Liver (tissue), 9 donors: ENCODE measurements around the gene MANBA. TPM values are rescaled to one million over a fixed set of nuclear protein-coding genes. Genes with fewer than 3 reads are reported as not detected.

Experiments
- DNase-seq: peaks from one replicate; pipeline ENCODE4 v3.0.0-alpha.2; 2017; ENCODE audit warnings: low spot score
- H3K27ac ChIP-seq, 2 donors: one replicate each; pipeline ENCODE4 v1.7.0; 2013; ENCODE audit warnings: inconsistent platforms in 2 of 2, low read length in 2 of 2, control low read depth in 1 of 2, low read depth in 1 of 2, mild to moderate bottlenecking in 1 of 2
- H3K27me3 ChIP-seq, 4 donors: one replicate each; pipeline versions ENCODE4 v1.6.1 to v1.7.0; 2013; ENCODE audit warnings: low read length in 3 of 4, inconsistent platforms in 1 of 4, mild to moderate bottlenecking in 1 of 4, moderate library complexity in 1 of 4; ENCODE audit not compliant: control insufficient read depth in 4 of 4, insufficient read depth in 4 of 4
- H3K36me3 ChIP-seq, 4 donors: one replicate each; pipeline versions ENCODE4 v1.6.1 to v1.7.0; 2013; ENCODE audit warnings: low read length in 3 of 4, mild to moderate bottlenecking in 3 of 4, low read depth in 1 of 4, moderate library complexity in 1 of 4; ENCODE audit not compliant: control insufficient read depth in 4 of 4, insufficient read depth in 3 of 4
- H3K4me1 ChIP-seq, 4 donors: one replicate each; pipeline versions ENCODE4 v1.6.1 to v1.7.0; 2013; ENCODE audit warnings: low read length in 3 of 4, mild to moderate bottlenecking in 3 of 4, moderate library complexity in 1 of 4; ENCODE audit not compliant: control insufficient read depth in 4 of 4, insufficient read depth in 4 of 4
- H3K4me3 ChIP-seq, 3 donors: one replicate each; pipeline versions ENCODE4 v1.6.1 to v1.7.0; 2013; ENCODE audit warnings: low read length in 3 of 3, control low read depth in 1 of 3, low read depth in 1 of 3, mild to moderate bottlenecking in 1 of 3
- H3K9ac ChIP-seq, 2 donors: one replicate each; pipeline ENCODE4 v1.7.0; 2013; ENCODE audit warnings: low read length in 2 of 2, mild to moderate bottlenecking in 2 of 2, moderate library complexity in 2 of 2, control low read depth in 1 of 2, low read depth in 1 of 2
- H3K9me3 ChIP-seq, 4 donors: one replicate each; pipeline versions ENCODE4 v1.6.1 to v1.7.0; 2013; ENCODE audit warnings: low read length in 3 of 4; ENCODE audit not compliant: control insufficient read depth in 4 of 4
- EGR1 ChIP-seq, 2 donors: IDR thresholded peaks; 2 replicates each; pipeline ENCODE4 v1.6.1; 2016 to 2018; ENCODE audit warnings: antibody characterized with exemption in 2 of 2, low read depth in 2 of 2
- FOXA1 ChIP-seq: IDR thresholded peaks from 2 replicates; pipeline ENCODE4 v1.6.1; 2016; ENCODE audit warnings: antibody characterized with exemption
- FOXA2 ChIP-seq: IDR thresholded peaks from 2 replicates; pipeline ENCODE4 v1.6.1; 2016; ENCODE audit warnings: antibody characterized with exemption
- GABPA ChIP-seq, 2 donors: IDR thresholded peaks in 1 of 2; conservative IDR thresholded peaks in 1 of 2; 2 replicates each; pipeline ENCODE4 v1.6.1; 2016; ENCODE audit warnings: antibody characterized with exemption in 2 of 2, mild to moderate bottlenecking in 1 of 2, moderate library complexity in 1 of 2
- HNF4A ChIP-seq, 2 donors: conservative IDR thresholded peaks; 2 replicates each; pipeline ENCODE4 v1.6.1; 2016; ENCODE audit warnings: antibody characterized with exemption in 2 of 2, mild to moderate bottlenecking in 2 of 2
- HNF4G ChIP-seq: IDR thresholded peaks from 2 replicates; pipeline ENCODE4 v1.6.1; 2016; ENCODE audit warnings: antibody characterized with exemption
- JUND ChIP-seq, 2 donors: IDR thresholded peaks; 2 replicates each; pipeline ENCODE4 v1.6.1; 2016; ENCODE audit warnings: antibody characterized with exemption in 2 of 2
- NR2F2 ChIP-seq: IDR thresholded peaks from 2 replicates; pipeline ENCODE4 v1.6.1; 2016; ENCODE audit warnings: antibody characterized with exemption
- RAD21 ChIP-seq, 2 donors: IDR thresholded peaks; 2 replicates each; pipeline ENCODE4 v1.6.1; 2016; ENCODE audit warnings: antibody characterized with exemption in 2 of 2, mild to moderate bottlenecking in 2 of 2
- RXRA ChIP-seq, 2 donors: IDR thresholded peaks; 2 replicates each; pipeline ENCODE4 v1.6.1; 2017 to 2018; ENCODE audit warnings: antibody characterized with exemption in 2 of 2, mild to moderate bottlenecking in 1 of 2
- SP1 ChIP-seq: IDR thresholded peaks from 2 replicates; pipeline ENCODE4 v1.6.1; 2018; ENCODE audit warnings: antibody characterized with exemption, mild to moderate bottlenecking
- TAF1 ChIP-seq: conservative IDR thresholded peaks from 2 replicates; pipeline ENCODE4 v1.6.1; 2016; ENCODE audit warnings: antibody characterized with exemption, mild to moderate bottlenecking
- YY1 ChIP-seq: IDR thresholded peaks from 2 replicates; pipeline ENCODE4 v1.6.1; 2016; ENCODE audit warnings: antibody characterized with exemption, mild to moderate bottlenecking
- WGBS: extraction: QIAGEN DNeasy Blood & Tissue Kit; methylation state at CpG from one replicate; pipeline ENCODE4 v1.1.7; 2013; 5-methylcytosine and 5-hydroxymethylcytosine counted together
- polyA plus RNA-seq, 2 donors: library from polyadenylated mRNA; stranded (reverse) in 1 of 2; unstranded in 1 of 2; fragments of 200-250 nt in 1 of 2; fragments of >200 nt in 1 of 2; fragmentation: Nextera tagmentation in 1 of 2; extraction: Ambion mirVana in 1 of 2; gene quantifications; one replicate each; pipeline versions ENCODE4 v1.2.1 to v1.2.3, GENCODE V29; 2013 to 2015
- total RNA-seq, 2 donors: library from RNA; depleted of rRNA; stranded (reverse); fragments of >200 nt; gene quantifications; one replicate each; pipeline ENCODE4 v1.2.3, GENCODE V29; 2014
- TF ChIP-seq, protein P1 (sequence below): fragments of 150-350 bp; IDR thresholded peaks from 2 replicates; pipeline ENCODE4 v1.5.1; 2017; ENCODE audit warnings: improper control_type of control experiment, low read depth, low read length; ENCODE audit not compliant: missing input control
- TF ChIP-seq, protein P2 (sequence below): IDR thresholded peaks from 2 replicates; pipeline ENCODE4 v1.6.1; 2016; ENCODE audit warnings: antibody characterized with exemption
- TF ChIP-seq, protein P3 (sequence below): IDR thresholded peaks from 2 replicates; pipeline ENCODE4 v1.6.1; 2016; ENCODE audit warnings: antibody characterized with exemption
- TF ChIP-seq, protein P4 (sequence below): IDR thresholded peaks from 2 replicates; pipeline ENCODE4 v1.6.1; 2016; ENCODE audit warnings: antibody characterized with exemption
- TF ChIP-seq, protein P5 (sequence below): IDR thresholded peaks from 2 replicates; pipeline ENCODE4 v1.6.1; 2016; ENCODE audit warnings: antibody characterized with exemption, mild to moderate bottlenecking
- donor health status: healthy.
- donor health status: healthy.
- donor health status: healthy.
- donor health status: healthy.
- donor health status: healthy.

MANBA gene
- total and polyA plus RNA-seq, 4 donors: 7.1 to 24.2 (median 15.5) TPM

DNA sequence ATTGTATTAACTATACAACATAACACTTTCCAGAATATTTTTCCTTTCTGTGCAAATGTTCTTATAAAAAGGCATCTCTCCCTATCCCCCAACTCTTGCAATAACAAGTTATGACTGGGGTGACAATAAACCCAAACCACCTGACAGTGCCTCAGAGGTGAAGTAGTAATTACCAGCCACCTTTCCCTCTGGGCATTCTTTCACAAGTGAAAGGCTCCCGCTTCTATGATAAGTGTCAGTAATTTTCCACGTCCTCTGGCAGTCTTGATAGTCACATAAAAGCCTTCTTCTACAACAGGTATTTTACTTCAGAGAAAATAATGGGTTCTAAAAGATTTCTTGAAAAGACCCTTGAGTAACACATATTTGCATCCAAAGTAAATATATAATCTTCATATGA is 82.7 kb downstream of the MANBA start:
- 99% methylated on average over 2 of the region's 2 CpGs for WGBS
- no peak overlapping the region for H3K27ac ChIP-seq
- no peaks in the 10 kb centered on the region for H3K9me3 ChIP-seq
- H3K4me3 ChIP-seq: no peak overlapping the region
- H3K27me3 ChIP-seq: no peaks in the 10 kb centered on the region
- no peak for DNase-seq
- no peak overlapping the region for H3K9ac ChIP-seq
- peaks cover 0 to 4% (median 1%) of the 10 kb centered on the region in 4 donors for H3K36me3 ChIP-seq
- TF ChIP-seq, protein P1, sequence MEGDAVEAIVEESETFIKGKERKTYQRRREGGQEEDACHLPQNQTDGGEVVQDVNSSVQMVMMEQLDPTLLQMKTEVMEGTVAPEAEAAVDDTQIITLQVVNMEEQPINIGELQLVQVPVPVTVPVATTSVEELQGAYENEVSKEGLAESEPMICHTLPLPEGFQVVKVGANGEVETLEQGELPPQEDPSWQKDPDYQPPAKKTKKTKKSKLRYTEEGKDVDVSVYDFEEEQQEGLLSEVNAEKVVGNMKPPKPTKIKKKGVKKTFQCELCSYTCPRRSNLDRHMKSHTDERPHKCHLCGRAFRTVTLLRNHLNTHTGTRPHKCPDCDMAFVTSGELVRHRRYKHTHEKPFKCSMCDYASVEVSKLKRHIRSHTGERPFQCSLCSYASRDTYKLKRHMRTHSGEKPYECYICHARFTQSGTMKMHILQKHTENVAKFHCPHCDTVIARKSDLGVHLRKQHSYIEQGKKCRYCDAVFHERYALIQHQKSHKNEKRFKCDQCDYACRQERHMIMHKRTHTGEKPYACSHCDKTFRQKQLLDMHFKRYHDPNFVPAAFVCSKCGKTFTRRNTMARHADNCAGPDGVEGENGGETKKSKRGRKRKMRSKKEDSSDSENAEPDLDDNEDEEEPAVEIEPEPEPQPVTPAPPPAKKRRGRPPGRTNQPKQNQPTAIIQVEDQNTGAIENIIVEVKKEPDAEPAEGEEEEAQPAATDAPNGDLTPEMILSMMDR: no peak
- no peak for TF ChIP-seq NR2F2
- TF ChIP-seq FOXA2: no peak
- no peak for TF ChIP-seq HNF4G
- TF ChIP-seq, protein P2, sequence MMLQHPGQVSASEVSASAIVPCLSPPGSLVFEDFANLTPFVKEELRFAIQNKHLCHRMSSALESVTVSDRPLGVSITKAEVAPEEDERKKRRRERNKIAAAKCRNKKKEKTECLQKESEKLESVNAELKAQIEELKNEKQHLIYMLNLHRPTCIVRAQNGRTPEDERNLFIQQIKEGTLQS: no peak
- TF ChIP-seq YY1: no peak
- TF ChIP-seq, protein P3, sequence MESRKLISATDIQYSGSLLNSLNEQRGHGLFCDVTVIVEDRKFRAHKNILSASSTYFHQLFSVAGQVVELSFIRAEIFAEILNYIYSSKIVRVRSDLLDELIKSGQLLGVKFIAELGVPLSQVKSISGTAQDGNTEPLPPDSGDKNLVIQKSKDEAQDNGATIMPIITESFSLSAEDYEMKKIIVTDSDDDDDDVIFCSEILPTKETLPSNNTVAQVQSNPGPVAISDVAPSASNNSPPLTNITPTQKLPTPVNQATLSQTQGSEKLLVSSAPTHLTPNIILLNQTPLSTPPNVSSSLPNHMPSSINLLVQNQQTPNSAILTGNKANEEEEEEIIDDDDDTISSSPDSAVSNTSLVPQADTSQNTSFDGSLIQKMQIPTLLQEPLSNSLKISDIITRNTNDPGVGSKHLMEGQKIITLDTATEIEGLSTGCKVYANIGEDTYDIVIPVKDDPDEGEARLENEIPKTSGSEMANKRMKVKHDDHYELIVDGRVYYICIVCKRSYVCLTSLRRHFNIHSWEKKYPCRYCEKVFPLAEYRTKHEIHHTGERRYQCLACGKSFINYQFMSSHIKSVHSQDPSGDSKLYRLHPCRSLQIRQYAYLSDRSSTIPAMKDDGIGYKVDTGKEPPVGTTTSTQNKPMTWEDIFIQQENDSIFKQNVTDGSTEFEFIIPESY: no peak
- no peak for TF ChIP-seq RAD21 (IDR thresholded peaks at IDR 0.05)
- TF ChIP-seq EGR1 (IDR thresholded peaks at IDR 0.05; ENCODE audit: low read depth in 2 of 2): no peak
- TF ChIP-seq RXRA (IDR thresholded peaks at IDR 0.05): no peak
- TF ChIP-seq, protein P4, sequence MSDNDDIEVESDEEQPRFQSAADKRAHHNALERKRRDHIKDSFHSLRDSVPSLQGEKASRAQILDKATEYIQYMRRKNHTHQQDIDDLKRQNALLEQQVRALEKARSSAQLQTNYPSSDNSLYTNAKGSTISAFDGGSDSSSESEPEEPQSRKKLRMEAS: no peak
- TF ChIP-seq GABPA (IDR thresholded peaks at IDR 0.05 in 1 of 2, conservative IDR thresholded peaks at IDR 0.05 in 1 of 2): no peak
- H3K4me1 ChIP-seq: no peaks in the 10 kb centered on the region

DNA sequence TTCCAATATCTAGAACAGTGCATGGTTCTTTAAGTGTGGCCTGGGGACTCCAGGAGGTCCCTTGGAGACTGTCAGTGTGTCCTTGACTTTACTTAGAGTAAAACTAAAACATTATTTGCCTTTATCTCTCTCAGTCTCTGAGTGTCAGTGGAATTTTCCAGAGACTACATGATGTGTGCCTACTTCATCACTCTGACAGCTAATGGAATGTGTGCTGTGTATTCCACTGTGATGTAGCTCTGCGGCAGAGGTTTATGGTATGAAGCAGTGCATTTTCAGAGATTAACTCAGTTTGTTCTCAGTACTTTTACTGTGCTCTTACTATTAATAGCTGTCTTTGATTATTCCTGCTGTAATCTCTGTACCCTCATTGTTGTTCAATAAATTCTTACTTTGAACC is 85.6 kb downstream of the MANBA start:
- TF ChIP-seq SP1: no peak
- TF ChIP-seq, protein P2: no peak
- no peak for TF ChIP-seq FOXA1
- TF ChIP-seq, protein P1: no peak
- TF ChIP-seq JUND (IDR thresholded peaks at IDR 0.05): no peak
- TF ChIP-seq NR2F2: no peak
- no peak for TF ChIP-seq RXRA (IDR thresholded peaks at IDR 0.05)
- TF ChIP-seq HNF4A (conservative IDR thresholded peaks at IDR 0.05): no peak
- no peak for TF ChIP-seq HNF4G
- TF ChIP-seq TAF1: no peak
- no peak for TF ChIP-seq YY1
- TF ChIP-seq, protein P5, sequence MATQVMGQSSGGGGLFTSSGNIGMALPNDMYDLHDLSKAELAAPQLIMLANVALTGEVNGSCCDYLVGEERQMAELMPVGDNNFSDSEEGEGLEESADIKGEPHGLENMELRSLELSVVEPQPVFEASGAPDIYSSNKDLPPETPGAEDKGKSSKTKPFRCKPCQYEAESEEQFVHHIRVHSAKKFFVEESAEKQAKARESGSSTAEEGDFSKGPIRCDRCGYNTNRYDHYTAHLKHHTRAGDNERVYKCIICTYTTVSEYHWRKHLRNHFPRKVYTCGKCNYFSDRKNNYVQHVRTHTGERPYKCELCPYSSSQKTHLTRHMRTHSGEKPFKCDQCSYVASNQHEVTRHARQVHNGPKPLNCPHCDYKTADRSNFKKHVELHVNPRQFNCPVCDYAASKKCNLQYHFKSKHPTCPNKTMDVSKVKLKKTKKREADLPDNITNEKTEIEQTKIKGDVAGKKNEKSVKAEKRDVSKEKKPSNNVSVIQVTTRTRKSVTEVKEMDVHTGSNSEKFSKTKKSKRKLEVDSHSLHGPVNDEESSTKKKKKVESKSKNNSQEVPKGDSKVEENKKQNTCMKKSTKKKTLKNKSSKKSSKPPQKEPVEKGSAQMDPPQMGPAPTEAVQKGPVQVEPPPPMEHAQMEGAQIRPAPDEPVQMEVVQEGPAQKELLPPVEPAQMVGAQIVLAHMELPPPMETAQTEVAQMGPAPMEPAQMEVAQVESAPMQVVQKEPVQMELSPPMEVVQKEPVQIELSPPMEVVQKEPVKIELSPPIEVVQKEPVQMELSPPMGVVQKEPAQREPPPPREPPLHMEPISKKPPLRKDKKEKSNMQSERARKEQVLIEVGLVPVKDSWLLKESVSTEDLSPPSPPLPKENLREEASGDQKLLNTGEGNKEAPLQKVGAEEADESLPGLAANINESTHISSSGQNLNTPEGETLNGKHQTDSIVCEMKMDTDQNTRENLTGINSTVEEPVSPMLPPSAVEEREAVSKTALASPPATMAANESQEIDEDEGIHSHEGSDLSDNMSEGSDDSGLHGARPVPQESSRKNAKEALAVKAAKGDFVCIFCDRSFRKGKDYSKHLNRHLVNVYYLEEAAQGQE: no peak
- TF ChIP-seq, protein P4: no peak
- Histone ChIP-seq H3K9ac (no peak overlapping the region), H3K4me3 (no peak overlapping the region), H3K27me3 (no peaks in the 10 kb centered on the region), H3K27ac (no peak overlapping the region), H3K36me3 (no peaks in the 10 kb centered on the region), H3K9me3 (no peaks in the 10 kb centered on the region), H3K4me1 (no peaks in the 10 kb centered on the region)
- WGBS: 94% methylated on average over 1 of the region's 1 CpG
- no peak for DNase-seq
